Stimulated activated CD8-positive, alpha-beta memory T cell treated with anti-CD3 and anti-CD28 coated beads, Interleukin-12 subunit alpha, Interleukin-12 subunit beta, amount 100 ng/mL, for 1 hour (primary cell): ENCODE results near the gene CPXM2.
"Not testable (repeated sequence)": the region's sequence is repeated elsewhere in the genome, so short reads cannot be mapped to it uniquely, and the experiment has no call there.

Experiments used
- DNase-seq: peaks from one replicate; pipeline ENCODE4 v3.0.0-alpha.2; 2020; ENCODE audit warnings: low read depth

Gene CPXM2

DNA sequence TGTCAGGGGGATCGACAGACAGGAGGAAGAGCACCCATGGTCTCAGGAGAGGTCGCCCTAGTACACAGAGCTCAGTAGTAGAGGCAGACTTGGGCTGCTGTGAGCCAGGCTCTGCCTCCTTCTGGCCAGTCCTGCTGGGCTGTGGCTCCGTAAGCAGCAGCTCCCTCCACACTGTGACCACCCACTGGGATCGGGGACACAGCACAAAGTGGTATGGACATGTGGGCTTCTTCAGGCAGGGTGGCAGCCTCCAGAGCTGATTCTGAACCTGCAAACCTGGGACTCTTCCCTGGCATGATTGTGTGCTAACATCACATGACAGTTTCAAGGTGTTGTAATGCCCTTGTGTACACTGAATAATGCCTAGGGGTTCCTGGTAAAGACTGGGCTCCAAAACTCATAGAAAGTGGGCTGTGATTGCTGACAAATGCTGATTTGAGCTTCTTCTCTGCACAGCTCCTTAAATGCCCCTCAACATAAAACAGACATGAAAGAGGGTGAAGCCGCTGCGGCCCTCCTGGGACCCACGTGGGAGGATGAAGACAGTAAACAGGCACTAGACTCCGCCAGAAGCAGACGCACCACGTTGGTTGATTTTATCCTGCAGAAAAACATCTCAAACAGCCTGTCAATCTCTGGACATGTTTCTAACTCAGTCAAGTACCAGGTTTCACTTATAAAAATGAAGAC is 148.7 kb downstream of the CPXM2 start:
- DNase-seq: no peak

DNA sequence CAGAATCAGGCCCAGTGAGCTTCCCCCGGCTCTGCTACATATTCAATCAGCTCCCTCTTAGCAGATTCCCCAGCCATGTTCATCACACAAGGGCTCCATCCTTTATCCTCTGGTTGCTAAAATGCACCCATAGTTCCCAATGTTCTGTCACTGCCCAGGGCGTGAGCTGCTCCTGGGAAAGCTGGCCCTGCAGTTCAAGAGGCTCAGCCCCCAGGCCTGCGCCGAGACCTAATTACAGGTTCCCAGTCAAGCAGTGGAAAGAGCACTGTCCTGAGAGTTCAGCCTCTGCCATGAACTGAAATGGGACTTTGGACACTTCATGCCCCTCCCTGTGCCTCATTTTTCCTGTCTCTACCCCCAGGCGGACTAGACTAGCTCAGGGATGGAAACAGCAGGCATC is 149.9 kb downstream of the CPXM2 start:
- no peak for DNase-seq

- DNase-seq: no peak
Measured at GRCh38 chr10:123741146-123741545, 150.5 kb downstream of the CPXM2 start.

DNA sequence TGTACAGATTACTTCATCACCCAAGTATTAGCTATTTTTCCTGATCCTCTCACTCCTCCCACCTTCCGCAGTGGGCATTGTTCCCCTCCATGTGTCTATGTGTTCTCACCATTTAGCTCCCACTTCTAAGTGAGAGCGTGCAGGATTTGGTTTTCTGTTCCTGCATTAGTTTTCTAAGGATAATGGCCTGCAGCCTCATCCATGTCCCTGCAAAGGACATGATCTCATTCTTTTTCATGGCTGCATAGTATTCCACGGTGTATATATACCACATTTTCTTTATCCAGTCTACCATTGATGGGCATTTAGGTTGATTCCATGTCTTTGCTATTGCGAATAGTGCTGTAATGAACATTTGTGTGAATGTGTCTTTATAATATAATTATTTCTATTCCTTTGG is 154.7 kb downstream of the CPXM2 start:
- not testable (repeated sequence) for DNase-seq

GRCh38 chr10:123729523-123729922 is 162.1 kb downstream of the CPXM2 start:
- no peak for DNase-seq

DNA sequence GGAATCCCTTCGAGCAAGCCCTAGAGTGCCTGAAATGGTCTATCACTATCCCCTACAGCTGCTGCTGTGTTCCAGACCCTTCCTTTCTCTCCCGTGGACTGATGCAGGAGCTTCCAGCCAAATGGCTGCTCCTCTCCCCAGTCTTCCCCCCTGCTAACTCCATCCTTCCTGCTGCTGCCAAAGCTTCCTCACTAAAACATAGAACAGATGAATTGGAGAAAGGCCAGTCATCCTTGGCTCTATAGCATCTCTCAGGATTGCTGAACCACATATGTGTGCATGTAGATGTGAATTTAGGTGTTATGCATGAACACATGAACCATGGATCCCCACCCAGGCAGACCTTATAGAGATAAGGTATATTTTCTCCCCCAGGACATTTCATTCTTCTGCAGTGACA is 164.8 kb downstream of the CPXM2 start:
- DNase-seq: no peak

DNA sequence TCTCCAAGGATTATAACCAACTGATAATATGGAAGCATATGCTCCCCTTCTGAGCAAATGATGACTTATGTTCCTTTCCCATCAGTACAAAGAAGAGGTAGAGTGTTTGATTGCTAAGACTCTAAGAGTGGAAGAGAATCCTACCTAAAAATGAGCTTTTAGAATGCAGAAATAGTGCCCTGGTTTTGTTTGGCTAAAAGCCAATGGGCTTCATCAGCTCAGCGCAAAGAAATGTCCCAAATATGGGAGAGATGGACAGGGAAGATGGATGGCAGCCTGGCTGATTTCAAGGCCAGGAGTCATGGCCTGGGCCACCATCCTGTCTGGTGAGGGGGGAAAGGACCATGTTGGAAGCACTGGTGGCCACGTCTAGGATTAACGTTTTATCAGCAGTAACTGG is 165.2 kb downstream of the CPXM2 start:
- DNase-seq: no peak

- DNase-seq: no peak
Measured at GRCh38 chr10:123724747-123725146, 166.9 kb downstream of the CPXM2 start.

- DNase-seq: no peak
Measured at GRCh38 chr10:123722351-123722750, 169.3 kb downstream of the CPXM2 start.

DNA sequence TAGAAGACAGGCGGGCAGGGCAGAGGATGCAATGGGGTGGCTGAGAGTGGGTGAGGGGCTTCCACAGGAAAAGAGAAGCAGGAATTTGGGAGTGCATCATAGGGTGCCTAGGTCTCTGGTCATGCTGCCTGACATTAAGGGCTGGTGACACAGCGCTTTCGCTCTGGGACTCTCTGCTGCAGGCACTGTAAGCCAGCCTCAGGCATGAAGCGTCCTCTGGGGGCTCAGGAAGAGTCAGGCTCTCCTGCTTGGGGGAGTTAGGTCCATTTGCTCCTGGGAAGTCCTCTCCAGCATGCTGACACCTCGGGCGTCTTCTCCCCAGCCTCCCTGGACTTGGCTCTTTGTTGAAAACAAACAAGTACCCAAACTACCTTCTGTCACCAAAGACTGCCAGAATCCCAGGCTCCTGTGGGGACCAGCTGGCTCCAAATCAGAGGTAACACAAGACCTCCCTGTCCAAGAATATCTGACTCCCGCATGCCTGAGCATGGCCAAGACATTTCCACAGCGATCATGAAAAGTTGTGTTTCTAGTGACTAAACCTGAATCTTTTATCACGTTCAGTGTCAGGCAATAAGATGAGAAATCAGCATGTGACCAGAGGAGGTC is 170.1 kb downstream of the CPXM2 start:
- DNase-seq: no peak

DNA sequence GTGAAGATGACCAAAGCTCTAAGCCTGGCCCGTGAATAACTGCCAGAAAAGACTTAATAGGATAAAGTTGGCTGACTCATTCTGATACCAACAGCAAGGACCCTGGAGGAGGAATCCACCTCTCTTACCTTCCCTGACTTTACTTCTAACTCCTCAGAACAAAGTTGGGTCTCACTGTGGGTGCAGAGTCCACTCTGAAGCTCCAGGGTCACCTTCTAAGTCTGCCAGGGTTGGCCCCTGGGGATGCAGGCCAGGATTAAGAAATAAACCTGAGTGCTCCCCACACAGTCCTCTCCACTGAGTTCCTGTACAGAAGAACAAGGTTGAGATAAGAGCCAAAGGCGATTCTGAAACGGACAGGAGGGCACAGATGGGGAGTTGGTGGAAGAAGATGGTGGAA is 171.1 kb downstream of the CPXM2 start:
- DNase-seq: no peak

- no peak for DNase-seq
Measured at GRCh38 chr10:123718544-123719060, 173.0 kb downstream of the CPXM2 start.

DNA sequence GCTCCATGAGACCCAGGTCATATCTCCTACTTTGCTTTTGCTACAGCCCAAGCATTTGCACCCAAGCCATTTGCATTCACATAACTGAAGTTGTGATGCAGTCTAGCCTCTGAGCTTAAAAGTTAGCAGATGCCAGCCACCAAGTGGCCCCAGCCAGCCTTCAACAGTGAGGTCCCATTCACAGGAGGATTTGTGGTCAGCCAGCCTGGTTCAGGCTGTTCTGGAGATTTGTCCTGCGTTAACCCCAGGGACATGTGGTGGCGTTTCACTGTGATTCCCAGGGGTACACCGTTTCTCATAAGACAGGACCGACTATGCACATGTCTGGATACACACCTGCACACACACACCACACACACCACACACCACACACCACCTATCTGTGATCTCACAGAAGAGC is 174.3 kb downstream of the CPXM2 start:
- DNase-seq: no peak

GRCh38 chr10:123715546-123715945 is 176.1 kb downstream of the CPXM2 start:
- no peak for DNase-seq

DNA sequence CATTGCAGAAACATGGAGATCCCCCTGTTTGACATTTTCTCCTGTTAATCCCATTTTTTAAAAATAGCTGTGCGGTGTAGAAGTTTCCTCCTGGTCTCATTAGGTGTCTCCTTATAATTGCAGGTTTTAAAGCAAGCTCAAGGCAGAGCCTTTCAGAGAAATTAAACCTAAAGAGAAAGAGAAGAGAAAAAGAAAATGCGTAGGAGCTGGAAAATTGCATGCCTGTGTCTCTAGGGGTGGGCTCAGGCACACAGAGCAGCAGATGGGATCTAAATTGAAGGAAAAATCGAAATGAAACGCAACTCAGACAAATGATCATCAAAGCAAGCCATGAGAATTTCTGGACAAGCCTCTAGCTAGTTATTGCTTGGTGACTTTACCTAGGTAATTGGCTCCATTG is 185.4 kb downstream of the CPXM2 start:
- no peak for DNase-seq

- DNase-seq: no peak
Measured at GRCh38 chr10:123704812-123705211, 186.8 kb downstream of the CPXM2 start.

GRCh38 chr10:123704076-123704475 is 187.5 kb downstream of the CPXM2 start:
- no peak for DNase-seq

DNA sequence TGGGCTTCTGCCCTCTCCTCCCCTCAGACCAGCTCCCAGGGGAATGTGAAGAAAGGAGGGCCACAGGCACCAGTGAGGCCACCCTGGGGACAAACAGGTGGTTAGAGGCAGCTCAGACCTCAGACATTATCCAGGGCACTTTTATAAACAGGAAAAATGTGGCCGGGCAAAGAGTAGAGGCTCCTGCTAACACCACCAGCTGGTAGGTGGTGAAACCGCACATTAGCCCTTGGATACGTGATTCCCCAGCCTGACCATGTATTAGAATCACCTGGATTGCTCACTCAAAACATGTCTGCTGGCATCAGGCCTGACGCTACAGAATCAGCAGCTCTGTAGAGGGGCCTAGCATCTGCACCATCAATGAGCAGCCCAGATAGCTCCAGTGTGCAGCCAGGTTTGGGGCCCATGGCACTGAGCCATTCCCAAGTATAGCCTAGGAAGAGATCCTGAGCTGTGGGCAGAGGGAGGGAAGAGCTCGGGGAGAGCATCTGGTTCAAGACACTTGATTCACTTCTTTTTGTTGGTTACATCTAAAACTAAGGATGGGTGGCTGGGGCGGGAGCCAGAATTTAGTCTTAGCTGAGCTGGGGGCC is 188.3 kb downstream of the CPXM2 start:
- DNase-seq: no peak
